Testis (tissue), 2 donors: ENCODE data around the gene C7orf57.

Source experiments
- POLR2A ChIP-seq: fragments of 450-650 bp; IDR thresholded peaks from one replicate; pipeline ENCODE4 v1.6.1; 2017; ENCODE audit warnings: antibody characterized with exemption, mild to moderate bottlenecking, moderate library complexity
- TF ChIP-seq, protein P1 (sequence below), 3 experiments: fragments of 450-650 bp in 2 of 3; fragments of 200-600 bp in 1 of 3; sonication (generic) in 1 of 3; IDR thresholded peaks; one replicate each; pipeline ENCODE4 v1.5.1; 2016 to 2019; ENCODE audit warnings: antibody characterized with exemption in 3 of 3, mild to moderate bottlenecking in 2 of 3, moderate library complexity in 1 of 3

DNA sequence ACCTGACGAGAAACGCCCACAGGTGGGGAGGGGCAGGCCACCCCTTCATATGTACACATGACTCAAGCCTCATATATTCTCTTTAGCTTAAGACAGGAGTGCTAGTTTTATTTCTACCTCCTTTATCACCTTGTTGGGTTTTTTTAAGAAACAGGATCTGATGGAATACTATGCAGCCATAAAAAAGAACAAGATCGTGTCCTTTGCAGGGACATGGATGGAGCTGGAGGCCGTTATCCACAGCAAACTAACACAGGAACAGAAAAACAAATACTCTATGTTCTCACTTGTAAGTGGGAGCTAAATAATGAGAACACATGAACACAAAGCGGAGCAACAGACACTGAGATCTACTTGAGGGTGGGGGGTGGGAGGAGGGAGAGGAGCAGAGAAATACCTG, 44.8 kb upstream of the C7orf57 start:
- no peak for TF ChIP-seq POLR2A
- TF ChIP-seq, protein P1, sequence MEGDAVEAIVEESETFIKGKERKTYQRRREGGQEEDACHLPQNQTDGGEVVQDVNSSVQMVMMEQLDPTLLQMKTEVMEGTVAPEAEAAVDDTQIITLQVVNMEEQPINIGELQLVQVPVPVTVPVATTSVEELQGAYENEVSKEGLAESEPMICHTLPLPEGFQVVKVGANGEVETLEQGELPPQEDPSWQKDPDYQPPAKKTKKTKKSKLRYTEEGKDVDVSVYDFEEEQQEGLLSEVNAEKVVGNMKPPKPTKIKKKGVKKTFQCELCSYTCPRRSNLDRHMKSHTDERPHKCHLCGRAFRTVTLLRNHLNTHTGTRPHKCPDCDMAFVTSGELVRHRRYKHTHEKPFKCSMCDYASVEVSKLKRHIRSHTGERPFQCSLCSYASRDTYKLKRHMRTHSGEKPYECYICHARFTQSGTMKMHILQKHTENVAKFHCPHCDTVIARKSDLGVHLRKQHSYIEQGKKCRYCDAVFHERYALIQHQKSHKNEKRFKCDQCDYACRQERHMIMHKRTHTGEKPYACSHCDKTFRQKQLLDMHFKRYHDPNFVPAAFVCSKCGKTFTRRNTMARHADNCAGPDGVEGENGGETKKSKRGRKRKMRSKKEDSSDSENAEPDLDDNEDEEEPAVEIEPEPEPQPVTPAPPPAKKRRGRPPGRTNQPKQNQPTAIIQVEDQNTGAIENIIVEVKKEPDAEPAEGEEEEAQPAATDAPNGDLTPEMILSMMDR (IDR thresholded peaks at IDR 0.05): no peak
